HPDE6-E6E7 (cell line): ENCODE measurements around the gene PPDPF.

Experiments
- DNase-seq: peaks from one replicate; pipeline ENCODE4 v3.0.0; 2011; ENCODE audit warnings: missing footprints; ENCODE audit errors: extremely low spot score

Gene PPDPF

DNA sequence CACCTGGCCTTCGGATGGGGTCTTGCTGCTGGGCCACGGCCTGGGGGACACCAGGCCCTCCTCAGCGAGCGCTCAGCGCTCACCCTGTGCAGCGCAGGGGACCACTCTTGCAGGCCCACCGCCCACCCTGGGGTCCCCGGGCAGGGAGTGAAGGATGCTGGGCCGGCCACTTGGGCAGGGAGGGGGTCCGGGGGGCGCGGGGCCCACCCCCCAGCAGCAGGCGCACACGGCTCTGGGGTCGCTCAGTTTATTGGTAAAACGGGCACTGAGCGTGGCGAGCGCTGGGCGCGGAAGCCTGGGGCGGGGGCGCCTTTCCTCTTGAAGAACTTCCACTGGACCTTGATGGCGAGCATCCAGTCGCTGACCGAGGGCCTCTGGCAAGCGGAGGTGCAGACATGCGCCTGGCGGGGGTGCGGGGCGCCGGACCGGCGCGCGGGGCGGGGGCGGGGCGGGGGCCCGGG is 32.8 kb upstream of the PPDPF start:
- DNase-seq: no peak

DNA sequence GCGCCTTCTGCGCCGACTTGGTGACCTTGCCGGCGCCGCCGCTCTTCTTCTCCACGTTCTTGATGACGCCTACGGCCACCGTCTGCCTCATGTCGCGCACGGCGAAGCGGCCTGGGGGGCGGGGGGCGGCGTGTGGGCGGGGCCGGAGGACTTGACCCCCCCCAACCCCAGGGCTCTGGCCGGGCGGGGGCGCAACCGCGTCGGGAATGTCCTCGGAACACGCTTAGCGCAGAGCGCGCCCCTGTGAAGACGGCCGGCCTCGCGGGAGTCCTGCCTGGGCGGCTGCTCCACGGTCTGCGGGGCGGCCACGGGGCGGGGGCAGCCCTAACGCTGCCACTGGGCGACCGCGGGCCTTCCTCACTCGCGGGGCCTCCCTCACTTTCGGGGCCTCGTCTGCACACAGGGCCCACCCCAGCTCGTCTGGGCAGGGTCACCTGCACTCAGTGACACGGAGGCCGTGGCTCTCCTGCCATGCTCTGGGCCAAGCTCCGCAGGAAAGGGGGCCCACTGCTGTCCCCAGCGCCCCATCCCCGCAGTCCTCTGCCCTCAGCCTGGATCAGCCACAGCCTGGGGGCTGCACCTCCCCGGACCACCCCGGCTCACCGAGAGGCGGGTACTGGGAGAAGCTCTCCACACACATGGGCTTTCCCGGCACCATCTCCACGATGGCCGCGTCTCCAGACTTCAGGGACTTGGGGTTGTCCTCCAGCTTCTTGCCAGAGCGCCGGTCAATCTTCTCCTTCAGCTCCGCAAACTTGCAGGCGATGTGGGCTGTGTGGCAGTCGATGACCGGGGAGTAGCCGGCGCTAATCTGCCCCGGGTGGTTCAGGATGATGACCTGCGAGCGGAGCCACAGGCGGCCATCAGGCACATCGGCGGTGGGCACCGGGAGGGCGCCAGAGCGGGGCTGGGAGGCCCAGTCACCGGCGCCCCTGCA is 32.0 kb upstream of the PPDPF start:
- DNase-seq: no peak

DNA sequence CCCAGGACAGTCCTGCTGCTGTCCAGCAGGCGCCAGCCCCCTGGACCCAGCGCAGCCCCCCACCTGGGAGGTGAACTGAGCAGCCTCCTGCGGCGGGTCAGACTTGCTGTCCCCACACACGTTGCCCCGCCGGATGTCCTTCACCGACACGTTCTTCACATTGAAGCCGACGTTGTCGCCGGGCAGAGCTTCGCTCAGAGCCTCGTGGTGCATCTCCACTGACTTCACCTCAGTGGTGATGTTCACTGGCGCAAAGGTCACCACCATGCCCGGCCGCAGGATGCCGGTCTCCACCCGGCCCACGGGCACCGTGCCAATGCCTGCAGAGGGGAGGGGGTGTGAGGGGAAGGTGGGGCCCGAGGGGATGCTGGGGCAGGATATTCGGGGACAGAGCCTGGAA is 30.1 kb upstream of the PPDPF start:
- no peak for DNase-seq

DNA sequence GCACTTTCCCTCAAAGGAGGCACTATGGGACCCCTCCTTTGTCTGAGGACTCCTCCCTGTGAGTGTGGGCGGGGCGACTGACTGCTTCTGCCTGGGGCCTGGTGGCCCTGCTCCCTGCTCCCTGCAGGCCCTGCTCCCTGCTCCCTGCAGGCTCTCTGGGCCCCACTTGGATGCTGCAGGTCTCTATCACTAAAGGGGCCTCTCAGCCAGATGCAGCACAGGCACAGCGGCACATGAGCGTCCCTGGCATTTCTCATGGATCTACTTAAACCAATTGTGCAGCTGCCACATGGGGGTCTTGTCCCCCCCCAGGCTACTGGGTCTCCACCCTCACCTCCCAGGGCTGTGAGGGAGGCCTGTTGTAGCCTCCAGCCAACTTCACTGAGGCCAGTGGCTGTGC is 29.5 kb upstream of the PPDPF start:
- DNase-seq: no peak

DNA sequence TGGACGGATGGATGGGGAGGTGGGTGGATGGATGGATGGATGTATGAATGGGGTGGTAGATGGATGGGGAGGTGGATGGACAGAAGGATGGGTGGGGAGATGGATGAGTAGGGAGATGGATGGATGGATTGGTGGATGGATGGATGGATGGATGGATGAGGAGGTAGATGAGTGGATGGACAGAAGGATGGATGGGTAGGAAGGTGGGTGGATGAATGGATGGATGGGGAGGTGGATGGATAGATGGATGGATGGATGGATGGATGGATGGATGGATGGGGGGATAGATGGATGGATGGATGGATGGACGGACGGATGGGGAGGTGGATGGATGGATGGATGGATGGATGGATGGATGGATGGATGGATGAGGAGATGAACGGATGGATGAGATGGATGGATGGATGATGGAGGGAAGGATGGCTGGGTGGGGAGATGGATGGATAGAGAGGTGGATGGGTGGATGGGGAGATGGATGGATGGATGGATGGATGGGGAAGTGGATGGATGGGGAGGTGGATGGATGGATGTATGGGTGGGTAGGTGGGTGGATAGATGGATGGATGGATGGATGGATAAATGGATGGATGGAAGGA is 28.8 kb upstream of the PPDPF start:
- no peak for DNase-seq

DNA sequence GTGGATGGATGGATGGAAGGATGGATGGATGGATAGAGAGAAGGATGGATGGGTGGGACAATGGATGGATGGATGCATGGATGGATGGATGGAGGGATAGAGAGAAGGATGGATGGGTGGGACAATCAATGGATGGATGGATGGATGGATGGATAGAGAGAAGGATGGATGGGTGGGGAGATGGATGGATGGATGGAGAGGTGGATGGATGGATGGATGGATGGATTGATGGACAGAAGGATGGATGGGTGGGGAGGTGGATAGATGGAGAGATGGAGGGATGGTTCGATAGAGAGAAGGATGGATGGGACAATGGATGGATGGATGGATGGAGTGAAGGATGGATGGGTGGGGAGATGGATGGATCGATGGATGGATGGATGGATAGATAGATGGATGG is 28.0 kb upstream of the PPDPF start:
- DNase-seq: no peak

DNA sequence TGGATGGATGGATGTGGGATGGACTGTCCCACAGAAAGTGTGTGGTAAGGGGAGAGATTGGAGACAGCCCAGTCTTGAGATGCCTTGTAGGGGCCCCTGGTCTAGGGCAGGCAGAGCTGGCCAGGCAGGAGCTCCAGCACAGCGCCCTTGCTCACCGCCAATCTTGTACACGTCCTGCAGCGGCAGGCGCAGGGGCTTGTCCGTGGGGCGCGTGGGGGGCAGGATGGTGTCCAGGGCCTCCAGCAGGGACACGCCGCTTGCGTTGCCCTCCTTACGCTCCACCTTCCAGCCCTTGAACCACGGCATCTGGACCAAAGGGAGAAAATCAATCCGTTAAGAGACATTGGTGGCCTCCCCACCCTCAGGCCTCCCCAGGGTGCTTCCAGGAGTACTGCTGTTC is 27.6 kb upstream of the PPDPF start:
- no peak for DNase-seq

DNA sequence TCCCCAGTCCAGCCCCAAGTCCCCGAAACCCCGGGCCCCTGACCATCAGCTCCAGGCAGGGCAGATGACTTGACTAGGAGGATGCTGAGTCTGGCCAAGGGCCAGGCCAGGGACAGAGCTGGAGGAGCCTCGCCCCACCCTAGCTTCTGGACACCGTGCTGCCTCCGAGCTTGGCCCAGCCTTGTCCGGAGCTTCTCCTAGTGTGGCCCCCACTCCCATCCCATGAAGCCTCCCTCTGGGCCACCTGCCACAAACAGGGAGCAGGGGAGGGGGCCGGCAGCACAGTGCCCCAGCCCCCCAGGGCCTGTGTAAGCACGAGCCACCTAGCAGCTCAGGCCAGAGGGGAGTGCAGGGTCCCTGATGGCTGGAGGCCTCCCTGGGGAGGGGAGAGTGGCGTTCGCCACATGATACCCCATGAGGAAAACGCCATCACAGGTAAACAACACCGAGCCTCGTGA is 27.0 kb upstream of the PPDPF start:
- no peak for DNase-seq

DNA sequence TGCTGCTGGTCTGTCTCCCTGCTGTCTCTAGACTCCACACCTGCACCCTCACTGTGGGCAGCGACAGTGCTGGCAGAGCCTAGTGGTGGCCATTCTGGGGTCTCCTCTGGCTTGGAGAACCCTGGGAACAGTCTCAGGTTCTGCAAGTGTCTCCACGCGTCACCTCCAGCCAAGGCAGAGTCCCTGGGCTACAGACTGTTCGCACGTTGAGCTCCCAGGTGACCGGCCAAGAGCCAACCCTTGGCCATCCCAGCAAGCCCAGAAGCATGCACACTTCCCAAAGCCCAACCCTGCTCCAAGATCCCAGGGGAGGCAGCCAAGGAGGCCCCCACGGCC is 26.5 kb upstream of the PPDPF start:
- no peak for DNase-seq

DNA sequence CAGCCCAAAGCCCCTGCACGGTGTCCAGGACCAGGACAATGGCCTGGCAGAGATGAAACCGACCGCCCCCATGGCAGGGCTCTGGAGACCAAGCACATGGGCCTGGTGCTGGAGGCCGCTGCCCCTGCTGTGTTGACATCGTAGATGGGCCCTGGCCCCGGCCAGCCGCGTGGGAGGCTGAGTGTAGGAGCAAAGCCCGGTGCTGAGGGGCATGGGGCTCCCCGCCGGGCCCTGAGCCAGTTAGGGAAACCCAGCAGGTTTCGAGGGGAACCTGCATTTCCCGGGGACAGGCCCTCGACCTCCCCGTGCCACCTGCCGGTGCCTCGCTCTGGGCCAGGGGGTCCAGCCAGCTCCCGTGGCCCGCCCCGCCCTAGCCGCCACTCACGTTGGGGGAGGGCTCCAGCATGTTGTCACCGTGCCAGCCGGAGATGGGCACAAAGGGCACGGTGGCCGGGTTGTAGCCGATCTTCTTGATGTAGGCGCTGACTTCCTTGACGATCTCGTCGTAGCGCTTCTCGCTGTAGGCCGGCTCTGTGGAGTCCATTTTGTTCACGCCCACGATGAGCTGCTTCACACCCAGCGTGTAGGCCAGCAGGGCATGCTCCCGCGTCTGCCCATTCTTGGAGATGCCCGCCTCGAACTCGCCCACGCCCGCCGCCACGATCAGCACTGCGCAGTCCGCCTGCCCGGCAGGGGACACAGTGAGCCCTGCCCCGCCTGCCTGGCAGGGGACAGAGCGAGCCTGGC is 26.0 kb upstream of the PPDPF start:
- DNase-seq: no peak

DNA sequence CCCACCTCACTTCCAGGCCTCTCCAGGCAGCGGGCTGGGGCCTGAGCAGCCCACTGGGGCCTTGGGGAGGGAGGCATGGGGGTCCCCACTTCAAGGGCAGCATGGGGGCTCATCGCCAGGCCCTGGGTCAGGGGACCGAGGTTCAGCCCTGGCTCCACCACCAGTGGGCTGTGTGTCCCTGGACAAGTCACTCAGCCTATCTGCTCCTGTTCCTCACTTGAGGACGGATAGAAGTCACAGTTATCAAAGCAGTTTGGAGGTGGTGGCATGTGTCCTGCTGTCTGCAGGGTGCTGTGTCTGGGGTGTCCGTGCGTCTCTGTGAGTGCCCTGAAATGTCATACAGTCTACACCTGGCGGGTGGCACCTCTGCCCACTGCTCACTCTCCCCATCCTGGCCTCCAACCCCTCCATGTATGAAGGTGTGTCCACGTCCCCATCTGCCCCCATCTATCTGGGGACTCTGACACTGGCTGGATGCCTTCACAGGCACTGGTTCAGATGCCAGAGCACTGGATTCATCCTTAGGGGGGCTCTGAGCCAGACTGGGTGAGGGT is 25.3 kb upstream of the PPDPF start:
- no peak for DNase-seq

DNA sequence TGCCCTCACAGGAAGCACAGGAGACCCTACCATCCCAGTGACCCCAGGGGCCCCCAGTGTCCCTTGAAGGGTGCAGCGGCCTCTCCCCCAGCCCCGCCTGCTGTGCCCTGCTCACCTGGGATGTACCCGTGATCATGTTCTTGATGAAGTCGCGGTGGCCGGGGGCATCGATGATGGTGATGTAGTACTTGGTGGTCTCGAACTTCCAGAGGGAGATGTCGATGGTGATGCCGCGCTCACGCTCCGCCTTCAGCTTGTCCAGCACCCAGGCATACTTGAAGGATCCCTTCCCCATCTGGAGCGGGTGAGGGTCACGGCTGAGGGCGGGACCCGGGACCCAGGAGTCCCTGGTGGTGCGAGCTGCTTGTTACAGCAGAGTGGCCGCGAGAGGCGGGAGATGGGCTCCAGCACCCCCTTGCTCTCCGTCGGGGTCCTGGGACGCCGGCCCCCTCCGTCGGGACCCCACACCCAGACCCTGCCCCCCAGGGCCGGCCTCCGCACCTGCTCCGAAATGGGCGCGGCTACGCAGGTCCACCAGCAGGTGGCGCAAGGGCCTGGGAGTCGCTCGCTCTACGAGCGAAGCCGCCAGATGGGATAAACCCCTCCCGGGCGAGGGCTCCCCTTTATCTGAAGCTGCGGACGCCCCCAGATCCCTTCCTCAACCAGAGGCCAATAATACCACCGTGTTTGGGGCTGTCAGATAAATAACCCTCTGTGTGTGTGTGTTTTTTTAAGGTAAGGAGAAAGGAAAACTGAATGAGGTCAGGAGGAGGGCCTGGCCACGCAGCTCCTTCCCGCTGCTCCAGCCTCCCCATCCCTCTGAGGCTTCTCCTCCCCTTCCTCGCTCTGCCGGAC is 24.6 kb upstream of the PPDPF start:
- peak; percentile 83 for DNase-seq

DNA sequence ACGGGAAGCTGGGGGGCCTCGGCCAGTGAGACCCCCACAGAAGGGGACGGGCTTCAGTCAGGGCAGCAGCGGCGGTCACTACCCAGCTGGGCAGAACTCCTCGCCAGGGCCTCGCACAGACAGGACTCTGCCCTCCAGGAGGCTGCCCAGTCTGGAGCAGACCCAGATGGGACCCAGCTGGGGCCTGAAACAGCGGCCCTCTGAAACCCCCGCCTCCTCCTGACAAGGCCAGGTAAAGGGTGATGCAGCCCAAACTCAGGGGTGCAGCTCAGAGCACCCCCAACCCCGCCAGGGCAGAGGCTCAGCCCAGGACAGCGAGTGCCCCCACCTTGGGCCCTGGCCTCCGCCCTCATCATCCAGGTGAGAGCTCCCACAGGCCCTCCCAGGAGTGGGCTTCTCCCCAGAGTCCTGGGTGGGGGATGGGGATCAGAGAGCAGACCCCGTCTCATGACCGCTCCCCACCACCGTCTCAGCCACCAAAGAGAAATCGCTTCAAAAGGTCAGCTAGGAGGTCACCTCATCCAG is 23.9 kb upstream of the PPDPF start:
- DNase-seq: no peak

DNA sequence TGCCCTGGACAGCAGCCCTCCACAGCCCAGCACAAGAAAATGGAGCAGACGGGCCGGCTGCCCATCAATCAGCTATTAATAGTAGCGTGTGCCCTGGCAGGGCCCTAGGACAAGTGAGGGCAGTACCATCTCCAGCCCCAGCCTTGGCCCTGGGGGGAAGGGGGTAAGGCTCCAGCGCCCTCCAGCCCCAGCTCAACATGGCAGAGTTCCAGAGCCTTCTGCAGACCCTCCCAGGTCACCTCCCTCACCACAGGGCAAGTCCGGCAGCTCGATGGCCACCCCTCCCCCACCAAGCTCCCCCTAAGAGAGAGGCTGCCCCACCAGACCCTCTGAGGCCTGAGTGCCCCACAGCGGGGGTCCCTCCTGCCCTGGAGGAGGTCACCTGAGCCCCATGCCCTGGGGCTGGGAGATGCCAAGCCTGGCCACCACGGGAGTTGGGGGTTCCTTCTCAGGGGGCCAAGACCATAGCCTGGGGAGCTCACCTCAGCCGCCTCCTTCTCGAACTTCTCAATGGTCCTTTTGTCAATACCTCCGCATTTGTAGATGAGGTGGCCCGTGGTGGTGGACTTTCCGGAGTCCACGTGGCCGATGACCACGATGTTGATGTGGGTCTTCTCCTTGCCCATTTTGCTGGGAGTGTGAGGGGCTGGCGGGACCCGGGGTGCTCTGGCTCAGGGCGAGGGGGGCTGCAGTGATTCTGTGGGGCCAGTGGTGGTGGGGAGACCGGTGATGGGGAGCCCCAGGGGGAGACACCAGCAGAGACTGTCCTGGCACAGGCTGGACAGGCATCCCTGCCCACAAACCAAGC is 23.2 kb upstream of the PPDPF start:
- no peak for DNase-seq

DNA sequence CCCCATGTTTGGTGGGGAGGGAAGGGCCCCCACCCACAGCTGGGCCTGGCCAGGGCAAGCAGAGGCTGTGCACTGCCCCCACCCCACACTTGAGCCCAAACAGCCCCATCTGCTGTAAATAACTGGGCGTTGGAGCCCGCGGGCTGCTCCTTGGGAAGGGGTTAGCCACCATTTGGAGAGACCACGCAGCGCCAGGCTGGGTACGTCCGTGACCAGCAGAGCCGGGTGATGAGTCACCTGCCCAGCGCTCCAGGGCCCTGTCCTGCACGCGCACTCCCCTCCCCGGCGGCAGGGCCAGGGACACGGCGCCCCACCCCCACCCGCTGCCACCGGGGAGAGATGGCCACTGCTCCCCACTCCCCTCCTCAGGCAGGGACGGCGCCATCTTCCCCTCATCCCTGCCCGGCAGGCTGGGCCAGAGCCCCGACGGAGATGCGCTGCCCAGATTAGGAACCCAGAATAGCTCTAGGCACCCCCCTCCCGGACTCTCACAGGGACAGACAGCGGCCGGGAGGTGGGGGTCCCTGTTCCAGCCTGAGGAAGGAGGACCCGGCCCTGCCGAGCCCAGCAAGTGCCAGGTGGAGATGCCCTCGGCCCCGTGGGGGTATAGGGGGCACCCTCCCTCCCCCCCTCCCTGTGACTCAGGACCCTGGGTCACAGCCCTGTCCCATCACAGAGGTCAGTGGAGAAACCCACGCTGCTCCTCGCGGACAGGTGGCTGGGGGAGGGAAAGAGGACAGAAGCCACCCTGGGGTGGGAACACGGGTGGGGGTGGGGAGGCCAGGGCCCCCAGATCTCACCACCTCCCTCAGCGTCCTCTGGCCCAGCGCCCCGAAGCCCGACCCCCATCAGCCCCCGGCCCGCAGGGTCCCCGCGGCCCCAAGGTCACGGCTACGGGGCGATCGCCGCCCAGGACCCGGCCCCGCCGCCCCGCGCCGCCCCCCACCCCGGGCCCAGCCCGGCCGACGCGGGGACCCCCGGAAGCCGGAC is 22.3 kb upstream of the PPDPF start:
- DNase-seq: peak; percentile 71

DNA sequence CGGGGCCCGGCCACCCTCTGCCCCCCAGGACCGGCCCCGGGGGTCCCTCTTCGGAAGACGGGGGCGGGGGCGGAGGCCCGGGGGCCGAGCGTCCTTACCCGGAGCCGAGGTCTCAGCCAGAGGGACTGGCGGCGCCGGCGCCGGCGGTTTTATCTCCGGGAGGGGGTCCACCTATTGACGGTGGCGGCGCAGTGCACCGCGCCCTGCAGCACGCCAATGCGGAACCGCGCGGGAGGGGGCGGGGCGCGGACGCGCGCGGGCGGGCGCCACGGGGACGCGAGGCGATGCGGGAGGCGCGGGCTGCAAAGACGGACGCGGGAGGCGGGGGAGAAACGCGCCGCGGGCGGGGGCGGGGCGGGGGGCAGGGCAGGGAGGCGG is 21.6 kb upstream of the PPDPF start, which contains the start of gene EEF1A2:
Gene EEF1A2, minus strand, starts transcription at position 124 of the 378 bp plus-strand sequence. CDS start 1,320 bp downstream, outside the sequence.
- no peak for DNase-seq

DNA sequence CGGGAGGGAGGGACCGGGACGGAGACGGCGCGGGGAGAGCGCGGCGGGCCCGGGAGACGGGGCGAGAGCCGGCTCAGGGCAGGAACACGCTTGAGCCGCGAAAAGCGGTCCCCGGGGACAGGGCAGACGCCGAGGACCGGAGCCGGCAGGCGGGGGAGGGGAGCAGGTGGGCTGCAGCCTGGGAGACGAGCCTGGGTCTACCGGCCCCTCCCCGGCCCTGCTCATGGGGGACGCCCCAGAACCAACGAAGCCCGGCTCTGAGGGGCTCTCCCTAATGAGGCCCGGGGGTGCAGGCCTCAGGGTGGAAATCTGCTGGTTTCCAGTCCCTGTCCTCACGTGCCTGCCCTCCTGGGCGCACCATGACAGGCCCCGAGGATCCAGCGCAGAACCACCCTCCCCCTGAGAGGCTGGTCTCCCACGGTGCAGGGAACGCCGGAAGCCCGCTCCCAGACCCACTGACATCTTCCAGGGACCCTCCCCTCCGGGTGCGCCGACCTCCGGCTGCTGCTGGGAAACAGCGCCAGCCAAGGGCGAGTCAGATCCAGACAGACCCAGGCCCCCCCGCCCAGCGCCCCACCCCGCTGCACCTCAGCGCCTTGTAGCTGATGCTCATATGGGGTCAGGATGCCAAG is 21.1 kb upstream of the PPDPF start:
- DNase-seq: no peak

DNA sequence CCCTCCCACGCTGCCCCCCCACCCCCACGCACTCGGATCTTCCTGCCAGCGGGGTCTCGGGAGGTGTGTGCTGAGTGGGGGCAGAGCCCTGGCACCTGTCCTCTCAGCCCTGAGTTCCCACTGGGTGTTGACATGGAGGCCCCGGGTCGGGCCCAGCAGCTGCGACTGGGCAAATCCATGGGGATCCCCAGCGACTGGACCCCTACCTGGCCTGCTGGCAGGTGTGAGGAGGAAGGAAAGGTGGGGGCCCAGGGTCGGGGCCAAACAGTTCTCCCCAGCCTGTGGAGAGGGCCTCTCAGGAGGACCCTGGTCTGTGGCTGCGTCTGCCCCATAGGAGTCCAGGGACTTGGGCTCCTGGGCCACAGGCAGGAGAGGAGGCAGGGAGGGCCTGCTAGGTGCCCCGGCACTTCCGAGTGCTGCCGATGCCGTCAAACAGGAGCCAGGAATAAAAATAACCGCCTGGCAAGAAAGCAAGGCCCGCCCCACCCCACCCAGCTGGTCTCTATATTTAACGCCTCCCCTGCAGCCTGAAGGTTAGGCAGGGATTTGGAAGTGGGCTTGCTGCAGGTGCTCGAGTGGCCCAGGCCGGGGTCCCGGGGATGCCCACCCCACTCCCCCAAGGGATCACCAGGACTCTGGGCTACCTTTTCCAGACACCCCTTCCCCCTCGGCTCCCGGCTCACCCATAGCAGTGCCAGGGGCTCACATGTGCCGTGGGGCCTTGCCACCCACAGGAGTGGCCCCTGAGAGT is 20.2 kb upstream of the PPDPF start:
- no peak for DNase-seq
